K562 (cell line): ENCODE measurements around the gene GTPBP2. TPM values are rescaled to one million over a fixed set of nuclear protein-coding genes. Genes with fewer than 3 reads are reported as not detected.

Source experiments
- ASH1L ChIP-seq: fragments of 450-650 bp; IDR thresholded peaks from 2 replicates; pipeline ENCODE4 v1.6.1; 2018; ENCODE audit warnings: borderline replicate concordance, mild to moderate bottlenecking, low read depth; ENCODE audit not compliant: partially characterized antibody
- CCAR2 ChIP-seq: fragments of 200-400 bp; formaldehyde crosslinking; IDR thresholded peaks from 2 replicates; pipeline ENCODE4 v1.6.1; 2017; ENCODE audit warnings: mild to moderate bottlenecking, low read depth, low read length
- E2F1 ChIP-seq: sonication (generic); formaldehyde crosslinking; IDR thresholded peaks from 2 replicates; pipeline ENCODE4 v1.8.1; 2023; ENCODE audit warnings: mild to moderate bottlenecking, missing genetic modification reagents, moderate library complexity
- GABPB2 ChIP-seq: fragments of 250-450 bp; sonication (Bioruptor Pico); conservative IDR thresholded peaks from 2 replicates; pipeline ENCODE4 v1.5.1; 2021; ENCODE audit warnings: mild to moderate bottlenecking
- HIVEP1 ChIP-seq: fragments of 250-450 bp; sonication (Bioruptor Pico); IDR thresholded peaks from 2 replicates; pipeline ENCODE4 v1.4.0; 2020; ENCODE audit warnings: mild to moderate bottlenecking
- MAFG ChIP-seq: fragments of 450-650 bp; conservative IDR thresholded peaks from 2 replicates; pipeline ENCODE4 v1.6.1; 2016; ENCODE audit warnings: missing genetic modification characterization, missing compliant biosample characterization
- MYBL2 ChIP-seq, 2 experiments: fragments of 450-650 bp in 1 of 2; sonication (generic) in 1 of 2; formaldehyde crosslinking in 1 of 2; IDR thresholded peaks; 2 replicates each; pipeline versions ENCODE4 v1.6.1 to v1.8.1; 2017 to 2022; ENCODE audit warnings: borderline replicate concordance in 1 of 2, inconsistent platforms in 1 of 2, low read depth in 1 of 2, mild to moderate bottlenecking in 1 of 2, missing genetic modification reagents in 1 of 2, moderate library complexity in 1 of 2
- PHTF2 ChIP-seq: fragments of 250-450 bp; sonication (Bioruptor Pico); IDR thresholded peaks from 2 replicates; pipeline ENCODE4 v1.5.0; 2021; ENCODE audit warnings: mild to moderate bottlenecking
- RBM14 ChIP-seq: fragments of 200-400 bp; formaldehyde crosslinking; IDR thresholded peaks from 2 replicates; pipeline ENCODE4 v1.6.1; 2018; ENCODE audit warnings: low read depth, mild to moderate bottlenecking, low read length, moderate library complexity, borderline replicate concordance; ENCODE audit not compliant: insufficient read depth
- SIRT6 ChIP-seq: IDR thresholded peaks from one replicate; pipeline ENCODE4 v1.6.1; 2012; ENCODE audit warnings: low read depth, mild to moderate bottlenecking, control low read depth, inconsistent platforms, low read length, moderate library complexity
- SMARCB1 ChIP-seq: IDR thresholded peaks from 2 replicates; pipeline ENCODE4 v1.6.1; 2011; ENCODE audit warnings: improper control_type of control experiment, low read depth; ENCODE audit not compliant: insufficient read length
- ZFP36 ChIP-seq: fragments of 150-350 bp; IDR thresholded peaks from 2 replicates; pipeline ENCODE4 v1.6.1; 2018; ENCODE audit warnings: low read length, low read depth; ENCODE audit not compliant: partially characterized antibody
- ZNF121 ChIP-seq: sonication (generic); formaldehyde crosslinking; conservative IDR thresholded peaks from 2 replicates; pipeline ENCODE4 v1.8.0; 2022; ENCODE audit warnings: missing genetic modification reagents
- ZNF124 ChIP-seq: sonication (generic); formaldehyde crosslinking; IDR thresholded peaks from 2 replicates; pipeline ENCODE4 v1.8.1; 2022; ENCODE audit warnings: missing genetic modification reagents
- ZNF232 ChIP-seq: sonication (generic); formaldehyde crosslinking; IDR thresholded peaks from 2 replicates; pipeline ENCODE4 v1.8.0; 2022; ENCODE audit warnings: mild to moderate bottlenecking, missing genetic modification reagents
- polyA plus RNA-seq, 8 experiments: library from polyadenylated mRNA; depleted of rRNA in 4 of 8; stranded (reverse) in 5 of 8; unstranded in 3 of 8; fragments of >200 nt; fragmentation: Nextera tagmentation in 2 of 8; fragmentation: Illumina TruSeq in 1 of 8; extraction: Ambion mirVana in 2 of 8; extraction: Trizol in 1 of 8; gene quantifications; 2 replicates each; pipeline versions ENCODE4 v1.2.1 to v1.2.3, GENCODE V29; 2011 to 2014; ENCODE audit warnings: inconsistent platforms in 1 of 8, missing spikeins in 1 of 8
- total RNA-seq, 7 experiments: library from RNA; depleted of rRNA in 6 of 7; stranded (reverse); fragments of >200 nt in 6 of 7; fragmentation: Illumina TruSeq in 2 of 7; extraction: Trizol in 2 of 7; gene quantifications; 2 replicates each; pipeline versions ENCODE4 v1.2.1 to v1.2.3, GENCODE V29; 2011 to 2021; ENCODE audit warnings: low replicate concordance in 1 of 7
- TF ChIP-seq, protein P1 (sequence below): fragments of 250-450 bp; sonication (Bioruptor Pico); IDR thresholded peaks from 2 replicates; pipeline ENCODE4 v1.9.0; 2021; ENCODE audit warnings: mild to moderate bottlenecking, inconsistent platforms
- TF ChIP-seq, protein P2 (sequence below), 2 experiments: fragments of 200-800 bp in 1 of 2; sonication (Bioruptor generic) in 1 of 2; sonication (generic) in 1 of 2; formaldehyde crosslinking in 1 of 2; IDR thresholded peaks in 1 of 2; conservative IDR thresholded peaks in 1 of 2; 2 replicates each; pipeline versions ENCODE4 v1.5.0 to v1.6.1; 2016 to 2020; ENCODE audit warnings: missing compliant biosample characterization in 1 of 2, missing genetic modification characterization in 1 of 2, missing genetic modification reagents in 1 of 2

GTPBP2 gene
- total and polyA plus RNA-seq, 9 of the 15 experiments (the other 6 are each of a cell fraction or from before 2014, with no cell fraction given) = 48.4 to 196 (median 111) TPM

GRCh38 chr6:43627008-43627825 lies 1.8 kb downstream of the GTPBP2 start (continued):
- TF ChIP-seq GABPB2 (CRISPR knock-in tag) = no peak; the same call in none of the 2 replicates
- TF ChIP-seq, protein P1, sequence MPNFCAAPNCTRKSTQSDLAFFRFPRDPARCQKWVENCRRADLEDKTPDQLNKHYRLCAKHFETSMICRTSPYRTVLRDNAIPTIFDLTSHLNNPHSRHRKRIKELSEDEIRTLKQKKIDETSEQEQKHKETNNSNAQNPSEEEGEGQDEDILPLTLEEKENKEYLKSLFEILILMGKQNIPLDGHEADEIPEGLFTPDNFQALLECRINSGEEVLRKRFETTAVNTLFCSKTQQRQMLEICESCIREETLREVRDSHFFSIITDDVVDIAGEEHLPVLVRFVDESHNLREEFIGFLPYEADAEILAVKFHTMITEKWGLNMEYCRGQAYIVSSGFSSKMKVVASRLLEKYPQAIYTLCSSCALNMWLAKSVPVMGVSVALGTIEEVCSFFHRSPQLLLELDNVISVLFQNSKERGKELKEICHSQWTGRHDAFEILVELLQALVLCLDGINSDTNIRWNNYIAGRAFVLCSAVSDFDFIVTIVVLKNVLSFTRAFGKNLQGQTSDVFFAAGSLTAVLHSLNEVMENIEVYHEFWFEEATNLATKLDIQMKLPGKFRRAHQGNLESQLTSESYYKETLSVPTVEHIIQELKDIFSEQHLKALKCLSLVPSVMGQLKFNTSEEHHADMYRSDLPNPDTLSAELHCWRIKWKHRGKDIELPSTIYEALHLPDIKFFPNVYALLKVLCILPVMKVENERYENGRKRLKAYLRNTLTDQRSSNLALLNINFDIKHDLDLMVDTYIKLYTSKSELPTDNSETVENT (CRISPR knock-in tag) = no peak
- no peak for TF ChIP-seq RBM14
- peak; percentile 7 for TF ChIP-seq ZFP36
- 0 out of 2 replicates have a peak, but pooled peaks have one; percentile 1 for TF ChIP-seq HIVEP1 (CRISPR knock-in tag)
- no peak for TF ChIP-seq PHTF2 (CRISPR knock-in tag)
- TF ChIP-seq ZNF124 = no peak
- TF ChIP-seq MYBL2 (IDR thresholded peaks at IDR 0.05; ENCODE audit: low read depth) = no peak
- no peak for TF ChIP-seq MYBL2 (CRISPR knock-in tag; IDR thresholded peaks at IDR 0.05; ENCODE audit: borderline replicate concordance)
- TF ChIP-seq, protein P2, sequence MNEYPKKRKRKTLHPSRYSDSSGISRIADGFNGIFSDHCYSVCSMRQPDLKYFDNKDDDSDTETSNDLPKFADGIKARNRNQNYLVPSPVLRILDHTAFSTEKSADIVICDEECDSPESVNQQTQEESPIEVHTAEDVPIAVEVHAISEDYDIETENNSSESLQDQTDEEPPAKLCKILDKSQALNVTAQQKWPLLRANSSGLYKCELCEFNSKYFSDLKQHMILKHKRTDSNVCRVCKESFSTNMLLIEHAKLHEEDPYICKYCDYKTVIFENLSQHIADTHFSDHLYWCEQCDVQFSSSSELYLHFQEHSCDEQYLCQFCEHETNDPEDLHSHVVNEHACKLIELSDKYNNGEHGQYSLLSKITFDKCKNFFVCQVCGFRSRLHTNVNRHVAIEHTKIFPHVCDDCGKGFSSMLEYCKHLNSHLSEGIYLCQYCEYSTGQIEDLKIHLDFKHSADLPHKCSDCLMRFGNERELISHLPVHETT (CRISPR knock-in tag; conservative IDR thresholded peaks at IDR 0.05 in 1 of 2, IDR thresholded peaks at IDR 0.05 in 1 of 2) = peak in 1 of 2 experiments; percentile 86; a peak in 2 of 4 replicates
- TF ChIP-seq E2F1 (CRISPR knock-in tag) = no peak; the same call in 1 of the 2 replicates
- TF ChIP-seq SIRT6 = no peak
- no peak for TF ChIP-seq ZNF121 (CRISPR knock-in tag)
- TF ChIP-seq ZNF232 = no peak
- TF ChIP-seq CCAR2 = no peak
- TF ChIP-seq MAFG (tag) = peak; percentile 56
- peak; percentile 1 for TF ChIP-seq ASH1L
- TF ChIP-seq SMARCB1 = no peak
